GDM1 (cell line): ENCODE results near the gene SEMA7A.
"Not testable (repeated sequence)": the region's sequence is repeated elsewhere in the genome, so short reads cannot be mapped to it uniquely, and the experiment has no call there.

Experiments used
- DNase-seq: peaks from one replicate; lab custom pipeline; 2025; lab: John Stamatoyannopoulos, UW

SEMA7A gene

DNA sequence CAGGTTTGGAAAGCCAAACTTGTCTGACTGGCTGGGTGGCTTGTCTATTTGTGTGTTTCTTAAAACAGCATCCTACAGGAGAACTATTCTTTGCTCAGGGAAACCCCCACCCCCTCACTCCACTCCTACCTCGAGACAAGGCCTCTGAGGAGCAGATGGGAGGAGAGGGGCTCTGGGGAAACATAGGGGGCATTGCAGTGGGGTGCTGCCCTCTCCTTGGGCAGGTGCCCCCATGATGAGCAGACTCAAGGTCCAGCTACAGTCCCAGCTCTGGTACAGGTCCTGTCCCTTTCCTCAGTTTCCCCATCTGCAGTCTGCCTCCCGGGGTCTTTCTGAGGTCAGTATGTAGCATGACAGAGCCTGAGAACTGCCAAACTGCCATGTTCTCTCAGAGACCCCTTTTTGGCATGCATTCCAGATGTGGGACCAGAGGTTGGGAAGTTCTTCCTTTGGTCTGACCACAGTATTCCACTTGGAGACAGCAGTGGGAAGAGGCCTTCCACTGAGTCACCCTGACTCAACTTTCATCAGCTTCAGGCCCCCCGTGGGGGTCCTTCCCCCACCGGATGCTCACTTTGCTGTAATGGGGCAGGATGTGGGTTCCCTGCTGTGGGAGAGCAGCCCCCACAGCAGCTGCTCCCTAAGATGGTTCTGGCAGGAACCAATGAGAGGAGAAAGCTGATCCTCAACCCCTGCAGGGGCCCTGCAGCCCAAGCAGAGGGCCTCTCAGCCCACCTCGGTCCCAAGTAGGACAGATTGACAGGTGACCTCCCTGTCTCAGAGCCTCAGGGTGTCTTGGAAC, 34.0 kb downstream of the SEMA7A start:
- DNase-seq, result peak; percentile 61

DNA sequence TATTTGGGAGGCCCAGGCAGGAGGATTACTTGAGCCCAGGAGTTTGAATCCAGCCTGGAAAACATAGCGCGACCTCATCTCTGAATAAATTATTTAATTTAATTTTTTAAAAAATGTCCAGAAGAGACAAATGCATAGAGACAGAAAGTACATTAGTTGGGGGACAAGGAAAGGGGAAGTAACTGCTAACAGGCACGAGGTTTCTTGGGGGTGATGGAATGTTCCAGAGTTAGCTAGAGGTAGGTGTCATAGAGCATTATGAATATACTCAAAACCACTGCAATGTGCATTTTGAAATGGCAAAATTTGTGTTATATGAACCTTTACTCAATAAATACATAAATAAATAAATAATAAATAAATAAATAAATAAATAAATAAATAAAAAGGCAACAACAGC, 34.7 kb downstream of the SEMA7A start:
- DNase-seq, result no peak

DNA sequence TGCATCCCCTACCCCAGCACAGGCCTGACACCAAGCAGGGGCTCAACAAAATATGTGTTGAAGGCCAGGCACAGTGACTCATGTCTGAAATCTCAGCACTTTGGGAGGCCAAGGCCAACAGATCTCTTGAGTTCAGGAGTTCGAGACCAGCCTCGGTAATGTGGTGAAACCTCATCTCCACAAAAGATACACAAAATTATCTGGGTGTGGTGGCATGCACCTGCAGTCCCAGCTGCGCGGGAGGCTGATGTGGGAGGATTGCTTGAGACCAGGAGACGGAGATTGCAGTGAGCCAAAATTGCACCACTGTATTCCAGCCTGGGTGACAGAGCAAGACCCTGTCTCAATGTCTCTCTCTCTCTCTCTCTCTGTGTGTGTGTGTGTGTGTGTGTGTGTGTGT, 35.6 kb downstream of the SEMA7A start:
- DNase-seq, result no peak

DNA sequence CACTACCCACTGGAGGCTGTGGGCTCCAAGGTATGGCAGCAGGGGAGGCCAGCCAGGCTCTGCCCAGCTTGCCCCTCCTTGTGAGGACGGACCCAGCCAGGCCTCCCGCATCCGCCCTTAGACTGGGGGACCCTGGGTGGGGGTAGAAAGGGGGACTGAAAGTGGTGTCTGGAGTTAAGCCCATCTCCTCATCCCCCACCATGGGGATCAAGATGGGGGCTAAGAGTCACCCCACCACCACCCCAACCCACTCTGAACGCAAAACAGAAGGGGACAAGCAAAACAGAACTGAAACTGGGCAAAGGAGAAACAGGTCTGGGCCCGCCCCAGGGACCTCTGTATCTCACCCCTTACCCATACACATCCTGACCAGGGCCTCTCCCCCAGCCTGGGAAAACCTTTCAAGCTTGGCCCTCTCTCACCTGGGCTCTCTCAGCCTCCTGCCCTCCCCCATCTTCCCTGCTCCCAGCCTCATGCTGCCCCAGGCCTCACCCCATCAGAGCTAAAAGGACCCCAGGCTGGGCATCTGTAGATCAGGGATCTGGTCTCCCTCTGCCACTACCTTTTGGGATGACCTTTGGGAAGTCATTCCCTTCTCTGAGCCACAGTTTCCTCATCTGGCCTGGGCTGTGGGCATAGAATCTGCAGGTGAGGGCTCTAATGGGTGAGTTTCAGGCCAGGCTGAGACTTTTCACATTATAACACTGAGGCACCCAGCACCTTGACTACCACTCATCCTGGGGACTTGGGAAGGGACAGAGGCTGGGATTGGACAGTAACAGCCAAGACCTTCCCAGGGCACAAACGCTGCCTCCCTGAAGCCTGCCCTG, 36.3 kb downstream of the SEMA7A start:
- DNase-seq, result no peak

DNA sequence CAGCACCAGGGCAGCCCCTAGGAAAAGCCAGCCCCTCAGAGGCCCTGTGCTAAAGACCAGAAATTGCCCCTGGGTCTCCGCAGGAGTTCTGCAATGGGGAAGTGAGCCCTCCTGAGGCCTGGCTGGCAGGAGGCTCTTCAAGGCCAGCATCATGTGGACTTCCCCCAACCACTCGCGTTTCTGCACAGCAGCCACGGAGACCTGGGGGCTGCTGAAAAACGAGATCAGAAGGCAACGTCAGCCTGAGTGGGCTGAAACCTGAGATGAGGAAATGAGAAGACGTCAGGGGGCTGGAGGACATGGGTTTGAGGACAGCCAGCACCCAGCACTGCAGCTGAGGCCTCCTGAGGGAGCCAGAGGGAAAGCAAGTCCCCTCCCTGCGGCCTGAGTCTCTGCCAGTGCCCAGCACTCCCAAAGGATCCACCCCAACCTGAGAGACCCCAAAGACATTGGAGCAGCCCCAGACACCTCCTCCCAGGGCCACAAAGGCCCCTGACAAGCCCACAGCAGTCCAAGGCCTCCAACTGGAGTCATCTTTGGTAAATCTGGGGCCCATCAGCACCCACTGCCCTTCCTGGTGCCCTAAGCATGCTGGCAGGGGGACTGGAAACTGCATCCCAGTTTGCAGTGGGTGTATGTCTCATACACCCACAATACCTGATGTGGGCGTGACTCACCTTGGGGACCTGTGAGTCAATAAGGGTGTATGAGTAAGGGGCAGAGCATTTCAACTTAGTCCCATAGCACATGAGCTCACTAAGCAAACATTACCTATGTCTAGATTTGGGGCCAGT, 37.1 kb downstream of the SEMA7A start:
- DNase-seq, result peak; percentile 66

DNA sequence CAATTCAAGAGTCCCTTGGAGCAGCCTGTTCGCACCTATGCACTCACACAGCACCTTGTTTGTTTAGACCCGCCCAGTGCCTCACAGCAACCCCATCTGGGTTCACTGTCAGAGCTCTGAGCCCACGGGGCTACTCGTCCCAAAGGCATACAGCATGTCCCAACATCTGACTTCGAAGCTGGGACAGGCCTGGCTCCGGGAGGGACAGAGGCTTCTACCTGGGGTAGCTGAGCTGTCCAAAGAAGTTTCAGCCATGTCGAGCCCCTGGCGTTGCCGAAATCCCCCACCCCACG, 37.7 kb downstream of the SEMA7A start:
- no peak for DNase-seq

DNA sequence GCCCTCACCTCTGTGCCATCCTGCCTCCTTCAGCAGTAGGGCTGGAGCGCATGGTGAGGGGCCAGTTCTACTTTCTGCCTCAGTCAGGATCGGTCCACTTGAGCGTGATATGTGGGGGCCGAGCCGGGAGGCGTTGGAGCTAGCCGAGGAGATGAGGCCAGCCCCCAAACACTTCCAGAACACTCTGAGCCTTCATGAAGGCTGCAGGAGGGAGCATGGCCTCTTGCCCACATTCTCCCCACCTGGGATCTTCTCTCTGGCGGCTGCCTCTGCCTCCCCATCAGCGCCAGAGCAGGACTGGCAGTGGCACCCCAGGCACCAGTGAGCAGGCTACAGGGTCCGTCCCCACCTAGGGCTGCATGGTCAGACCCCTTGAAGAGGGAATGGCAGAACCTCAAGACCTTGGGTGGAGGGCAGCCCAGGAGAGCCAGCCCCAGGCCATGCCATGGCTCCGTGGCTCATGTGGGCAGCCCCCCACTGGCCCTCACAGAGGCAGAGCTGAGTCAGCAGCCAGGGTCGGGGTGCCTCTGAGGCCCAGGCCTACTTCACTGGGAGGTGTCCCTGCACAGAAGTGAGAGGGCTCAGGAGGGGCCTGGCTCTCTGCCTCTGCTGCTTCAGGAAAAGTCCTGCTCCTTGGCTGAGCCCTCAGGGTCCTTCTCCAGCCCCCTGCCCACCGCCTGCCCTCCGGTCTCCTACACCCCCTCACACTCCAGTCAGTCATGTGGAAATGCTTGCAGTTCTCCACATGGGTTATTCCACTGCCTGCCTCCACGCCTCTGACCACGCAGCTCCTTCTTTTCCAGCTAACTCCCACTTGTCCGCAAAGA, 38.2 kb downstream of the SEMA7A start:
- DNase-seq, result no peak

DNA sequence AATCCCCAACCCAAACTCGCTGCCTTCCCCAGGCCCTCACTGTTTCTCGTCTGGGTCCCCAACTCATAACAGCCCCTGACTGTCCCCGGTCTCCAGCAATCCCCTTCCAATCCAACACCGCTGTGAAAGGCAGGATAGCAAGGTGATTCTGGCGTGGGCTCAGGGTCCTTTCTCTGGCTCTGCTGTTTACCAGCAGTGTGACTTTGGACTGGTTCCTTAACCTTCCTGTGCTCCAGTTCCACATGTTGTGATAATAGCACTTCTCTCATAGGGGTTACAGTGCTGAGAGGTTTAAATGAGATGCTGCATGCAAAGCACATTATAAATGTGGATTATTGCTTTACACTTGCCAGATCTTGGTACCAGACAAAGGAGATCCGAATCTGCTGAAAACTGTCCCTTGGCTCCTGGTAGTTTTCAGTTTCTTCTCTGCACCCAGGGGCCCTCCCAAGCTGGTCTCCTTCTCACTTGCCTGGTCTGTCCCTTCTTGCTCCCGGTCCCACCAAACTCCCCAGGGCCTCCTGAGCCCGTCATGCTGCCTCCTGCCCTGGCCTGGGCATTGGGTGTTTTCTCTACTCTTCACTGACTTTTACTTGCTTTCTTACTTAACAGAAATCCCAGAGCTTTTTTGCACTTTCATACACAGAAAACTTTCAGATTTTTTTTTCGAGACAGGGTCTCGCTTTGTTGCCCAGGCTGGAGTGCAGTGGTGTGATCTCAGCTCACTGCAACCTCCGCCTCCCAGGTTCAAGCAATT, 39.5 kb downstream of the SEMA7A start:
- DNase-seq, result no peak

DNA sequence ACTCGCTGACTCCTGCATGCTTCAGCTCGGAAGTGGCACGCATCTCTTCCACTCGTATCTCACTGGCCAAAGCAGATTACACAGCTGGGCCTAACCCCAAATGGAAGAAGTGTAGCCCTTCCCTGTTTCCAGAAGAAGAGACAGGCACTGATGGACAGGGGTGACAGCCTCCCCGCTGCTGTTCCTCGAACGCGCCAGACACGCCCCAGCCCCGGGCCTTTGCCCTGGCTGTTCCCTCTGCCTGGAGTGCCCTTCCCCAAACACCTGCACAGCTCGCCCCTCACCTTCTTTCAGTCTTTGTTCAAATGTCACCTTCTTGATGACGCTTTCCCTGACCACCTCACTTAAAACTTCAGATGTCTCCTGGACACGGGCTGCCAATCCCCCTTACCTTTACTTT, 40.3 kb downstream of the SEMA7A start:
- no peak for DNase-seq

DNA sequence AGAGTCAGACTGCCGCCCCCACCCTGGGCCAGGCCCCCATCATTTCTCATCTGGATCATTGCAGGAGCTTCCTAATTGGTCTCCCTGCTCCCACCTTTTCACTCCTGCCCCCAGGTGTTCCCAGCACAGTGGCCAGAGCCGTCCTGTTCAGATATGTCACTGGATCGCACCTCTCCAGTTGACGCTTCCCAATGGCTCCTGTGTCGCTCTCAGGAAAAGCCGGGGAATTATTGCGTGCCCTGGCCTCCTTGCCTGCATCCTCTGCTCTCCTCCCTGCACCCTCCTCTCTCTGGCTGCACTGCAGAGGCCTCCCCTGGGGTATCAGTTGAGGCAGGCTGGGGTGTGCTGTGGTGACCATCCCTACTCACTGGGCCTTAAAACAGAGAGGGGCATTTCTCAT, 40.9 kb downstream of the SEMA7A start:
- no peak for DNase-seq

DNA sequence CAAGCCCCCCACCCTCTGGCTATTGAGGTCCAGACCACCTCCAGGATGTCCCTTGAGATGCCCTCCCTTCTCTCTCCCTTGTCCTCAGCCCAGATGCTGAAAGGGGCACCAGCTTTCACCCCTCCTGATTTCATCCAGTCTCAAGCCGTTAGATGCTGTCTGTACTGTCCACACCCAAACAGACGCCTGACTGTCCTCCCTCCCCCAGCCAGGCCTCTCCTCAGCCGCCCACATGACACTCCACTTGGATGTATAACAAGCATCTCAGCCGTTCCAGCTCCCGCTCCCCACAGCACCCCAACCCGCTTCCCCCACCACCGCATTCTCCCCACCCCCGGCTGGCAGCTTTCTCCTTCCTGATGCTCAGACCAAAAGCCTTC, 41.3 kb downstream of the SEMA7A start:
- no peak for DNase-seq

DNA sequence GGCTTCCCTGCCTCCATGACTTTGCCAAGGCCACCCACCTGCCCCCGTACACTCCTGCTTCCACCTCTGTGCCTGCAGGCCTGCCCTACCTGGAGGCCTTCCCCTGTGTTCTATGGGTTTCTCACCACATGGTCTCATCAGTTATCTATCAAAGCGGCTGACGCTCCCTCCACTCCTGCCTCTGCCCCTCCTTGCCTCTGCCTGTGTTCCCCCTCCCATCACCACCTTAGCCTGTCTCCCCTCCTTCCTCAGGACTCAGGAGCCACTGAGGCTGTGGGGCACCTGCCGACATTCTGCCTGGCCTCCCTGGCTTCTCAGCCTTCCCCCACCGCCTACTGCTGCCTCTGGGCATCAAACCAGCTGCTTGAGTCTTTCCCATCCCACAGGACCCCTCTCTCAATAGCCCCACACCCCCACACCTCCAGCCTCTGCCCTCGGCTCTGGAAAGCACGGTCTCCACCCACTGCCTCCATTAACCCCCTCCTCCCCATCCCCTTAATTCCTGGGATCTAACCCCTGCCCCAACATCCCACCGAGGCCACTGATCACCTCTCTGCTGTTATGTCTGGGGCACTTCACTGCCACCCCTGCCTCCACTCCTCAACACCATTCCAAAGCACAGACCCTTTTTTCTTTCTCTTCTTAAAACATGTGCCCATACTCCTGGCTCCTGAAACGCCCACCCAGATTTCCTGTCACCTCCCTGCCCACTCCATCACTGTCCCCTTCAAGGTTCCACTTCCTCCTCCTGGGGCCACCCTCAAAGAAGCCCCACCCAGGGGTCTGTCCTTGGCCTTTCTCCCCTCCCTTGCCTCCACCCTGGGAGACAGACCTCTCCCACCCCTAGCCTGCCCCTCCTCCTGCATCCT, 41.9 kb downstream of the SEMA7A start:
- DNase-seq, result no peak

DNA sequence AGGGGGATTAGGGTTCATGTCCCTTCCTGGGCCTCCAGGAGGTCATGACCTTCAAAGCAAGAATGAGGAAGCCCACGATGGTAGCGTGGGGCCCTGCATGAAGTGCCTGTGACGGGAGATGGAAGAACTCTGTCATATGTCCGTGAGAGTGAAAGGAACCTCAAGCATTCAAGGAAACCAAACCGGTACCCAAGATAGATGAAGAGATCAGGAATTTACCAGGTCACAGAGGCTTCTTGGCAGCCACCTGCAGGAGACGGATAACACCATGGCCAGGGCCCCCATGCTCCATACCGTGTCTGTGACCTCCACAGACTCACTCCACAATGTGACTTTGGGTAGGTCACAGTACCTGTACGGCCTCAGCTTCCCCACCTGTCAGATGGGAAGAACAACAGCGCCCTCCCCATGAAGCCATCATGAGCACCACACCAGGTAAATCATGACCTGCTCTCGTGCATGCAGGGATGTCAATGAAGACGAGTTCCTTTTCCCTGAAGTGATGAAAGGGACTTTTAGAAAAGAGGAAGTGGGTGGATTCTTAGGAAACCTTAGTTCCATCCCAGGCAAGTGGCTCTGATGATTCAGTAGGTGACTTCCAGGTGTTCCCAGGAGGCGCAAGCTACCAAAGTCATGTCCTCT, 43.0 kb downstream of the SEMA7A start:
- no peak for DNase-seq

DNA sequence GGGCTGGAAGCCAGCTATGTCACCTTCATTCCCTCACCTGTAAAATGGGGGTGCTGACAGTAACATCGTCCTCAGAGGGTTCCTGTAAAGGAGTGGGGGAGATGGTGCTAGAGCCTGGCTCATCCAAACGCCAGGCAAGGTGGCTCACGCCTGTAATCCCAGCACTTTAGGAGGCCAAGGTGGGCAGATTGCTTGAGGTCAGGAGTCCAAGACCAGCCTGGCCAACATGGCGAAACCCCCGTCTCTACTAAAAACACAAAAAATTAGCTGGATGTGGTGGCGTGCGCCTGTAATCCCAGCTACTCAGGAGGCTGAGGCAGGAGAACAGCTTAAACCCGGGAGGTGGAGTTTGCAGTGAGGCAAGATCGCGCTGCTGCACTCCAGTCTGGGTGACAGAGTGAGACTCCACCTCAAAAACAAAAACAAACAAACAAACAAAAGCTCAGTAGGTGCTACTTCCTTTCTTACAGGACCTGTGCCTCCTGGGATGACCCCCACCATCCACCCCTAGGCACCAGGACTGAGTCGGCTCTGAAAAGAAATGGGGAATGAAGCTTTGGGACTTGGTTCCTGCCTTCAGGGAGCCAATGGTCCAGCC, 43.6 kb downstream of the SEMA7A start:
- DNase-seq, result not testable (repeated sequence)

DNA sequence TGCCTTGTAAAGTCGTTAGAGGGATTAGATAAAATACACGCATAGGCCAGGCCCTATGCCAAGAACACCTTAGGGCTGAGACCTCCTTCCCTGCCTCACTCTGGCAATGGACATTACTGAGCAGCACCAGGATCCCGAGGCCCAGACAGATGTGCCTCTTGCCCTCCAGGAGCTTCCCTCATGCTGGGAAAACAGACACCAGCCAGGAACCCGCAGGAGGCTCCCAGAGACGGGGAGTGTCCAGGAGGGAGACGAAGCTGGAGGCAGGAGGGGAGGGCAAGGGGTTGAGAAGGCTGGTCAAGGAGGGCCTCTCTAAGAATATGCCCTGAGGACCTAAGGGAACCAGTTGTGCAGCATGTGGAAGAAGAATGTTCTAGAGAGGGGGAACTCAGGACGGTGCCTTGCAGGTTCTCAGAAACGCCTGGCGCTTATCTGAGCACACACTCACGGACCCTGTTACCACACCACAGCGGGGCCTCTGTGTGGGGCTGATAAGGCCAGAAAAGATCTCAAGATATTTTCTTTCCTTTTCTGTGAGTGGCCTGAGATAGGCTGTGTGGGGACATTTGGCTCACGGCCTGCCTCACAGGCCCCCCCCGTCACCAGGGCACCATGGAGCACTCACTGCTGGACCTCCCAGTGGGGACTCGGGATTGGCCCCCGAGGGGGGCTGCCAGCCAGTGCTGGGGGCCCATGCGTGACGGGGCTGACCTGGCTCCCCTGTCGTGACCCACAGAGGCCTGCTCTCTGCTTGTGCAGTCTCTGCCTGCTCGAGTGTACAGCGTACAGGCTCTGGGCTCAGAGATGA, 44.3 kb downstream of the SEMA7A start:
- DNase-seq, result peak; percentile 68

DNA sequence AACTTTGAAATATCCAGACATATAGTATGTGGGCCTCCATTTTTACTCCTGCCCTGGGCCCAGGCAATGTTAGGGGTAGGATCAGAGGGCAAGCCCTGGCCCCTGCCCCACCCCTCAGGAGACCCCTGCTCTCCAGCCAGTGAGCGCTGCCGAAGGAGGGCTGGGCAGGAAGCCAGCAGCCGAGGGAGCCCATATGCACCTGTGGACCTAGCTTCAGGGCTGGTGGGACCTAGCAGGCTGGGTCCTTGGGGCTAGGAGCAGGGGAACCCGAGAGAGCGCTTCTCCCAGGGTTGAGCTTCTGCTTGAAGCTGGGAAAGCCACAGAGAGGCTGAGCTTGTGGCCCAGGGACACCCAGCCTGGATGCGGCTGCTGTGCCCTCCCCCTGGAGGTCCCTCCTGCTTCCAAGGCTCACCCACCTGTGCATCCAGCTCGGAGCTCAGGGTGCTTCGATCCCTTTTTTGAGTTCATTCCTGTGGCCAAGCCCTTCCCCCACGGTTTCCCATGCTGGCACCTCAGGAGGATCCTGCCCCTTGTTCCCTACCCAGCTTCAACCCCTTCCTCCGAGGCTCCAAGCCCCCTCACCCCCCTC, 45.3 kb downstream of the SEMA7A start:
- DNase-seq, result no peak

DNA sequence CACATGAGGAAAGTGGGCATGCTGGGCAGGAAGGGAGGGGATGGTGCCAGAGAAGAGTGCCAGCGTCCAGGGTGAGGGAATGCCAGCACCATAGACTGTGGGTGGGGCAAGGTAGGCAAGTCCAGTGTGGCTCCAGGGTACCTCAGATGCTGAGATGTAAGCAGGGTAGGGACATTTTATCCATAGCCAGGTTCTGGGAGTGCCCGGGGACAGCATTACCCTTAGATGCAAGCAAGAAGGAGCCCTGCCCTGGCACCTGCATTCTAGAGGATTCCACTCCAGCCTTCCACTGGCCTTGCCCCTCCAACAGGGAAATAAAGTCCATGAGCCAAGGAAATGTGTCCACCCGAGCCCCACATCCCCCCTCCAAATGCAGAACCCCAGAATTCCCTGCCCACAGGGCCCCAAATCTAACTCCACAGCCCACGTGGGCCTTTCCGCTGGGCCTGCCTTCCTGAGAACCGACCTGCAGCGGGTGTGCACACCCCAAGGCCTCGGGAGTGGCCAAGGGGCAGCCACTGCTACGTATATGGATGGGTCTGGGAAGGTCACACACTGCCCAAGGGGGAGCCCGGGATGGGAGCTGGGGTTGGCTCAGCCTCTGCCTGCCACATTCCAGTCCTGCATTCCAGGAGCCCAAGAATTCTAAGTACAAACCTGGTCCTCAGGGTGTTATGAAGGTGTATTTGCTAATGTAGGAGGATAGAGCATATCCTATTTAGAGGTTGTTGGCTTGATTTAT, 46.0 kb downstream of the SEMA7A start:
- DNase-seq, result no peak
